Measurements from ENCODE around the gene MYLK.

Gene MYLK

DNA sequence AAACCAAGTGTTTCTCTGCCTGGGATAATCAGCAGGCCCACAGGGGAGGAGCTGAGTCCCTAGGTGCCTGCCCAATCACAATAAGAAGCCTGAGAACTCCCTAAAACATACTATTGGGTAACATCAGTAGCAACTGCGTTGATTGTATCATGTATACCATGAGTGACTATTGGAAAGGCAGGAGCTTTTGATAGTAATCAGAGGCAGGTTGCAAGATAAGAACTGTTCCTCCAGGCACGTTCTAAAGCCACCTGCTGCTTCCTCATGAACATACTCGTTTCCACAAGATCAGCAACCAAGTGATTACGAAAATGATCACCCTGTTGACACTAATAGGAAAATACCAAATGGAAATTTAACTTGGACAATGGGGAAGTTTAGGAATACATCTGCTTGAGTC, 6.7 kb downstream of the MYLK start:
- Histone ChIP-seq H3K27ac (ENCODE audit: low read depth, low read length, severe bottlenecking) (no peak overlapping the region), H3K4me1 (ENCODE audit: control insufficient read depth, insufficient read depth, low read length, poor library complexity, severe bottlenecking) (peaks cover 1% of the 10 kb centered on the region), H3K9me3 (ENCODE audit: control insufficient read depth, low read length) (no peaks in the 10 kb centered on the region), H3K4me3 (ENCODE audit: extremely low read depth, insufficient read depth, low read length, poor library complexity, severe bottlenecking) (no peak overlapping the region), H3K36me3 (ENCODE audit: control insufficient read depth, insufficient read depth, low read length) (peaks cover 6% of the 10 kb centered on the region)
- WGBS, 2 experiments (ENCODE audit: insufficient coverage in 2 of 2) = 100% methylated on average over 4 of the region's 4 CpGs; no CpG with 5 or more reads in 1 of the 2 experiments

DNA sequence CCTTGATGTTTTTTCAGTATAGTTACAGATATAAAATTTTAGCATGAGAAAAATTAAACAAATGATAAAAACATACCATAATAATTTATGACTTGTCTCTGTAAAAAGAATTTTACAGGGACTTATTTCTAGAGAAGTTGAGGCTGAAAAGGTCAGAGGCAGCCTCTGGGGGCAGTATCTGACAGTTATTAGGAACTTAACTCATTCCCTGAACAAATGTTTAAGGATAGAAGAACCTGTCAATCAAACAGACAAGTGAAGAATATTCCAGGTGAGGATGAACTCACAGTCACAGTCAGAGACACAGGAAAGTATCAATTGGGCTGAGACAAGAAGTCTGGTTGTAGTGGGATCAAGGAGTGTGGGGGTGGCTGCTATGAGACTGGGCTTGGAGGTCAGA, 7.3 kb downstream of the MYLK start:
- Histone ChIP-seq H3K4me1 (ENCODE audit: control insufficient read depth, insufficient read depth, low read length, poor library complexity, severe bottlenecking) (no peaks in the 10 kb centered on the region), H3K36me3 (ENCODE audit: control insufficient read depth, insufficient read depth, low read length) (peaks cover 6% of the 10 kb centered on the region), H3K4me3 (ENCODE audit: extremely low read depth, insufficient read depth, low read length, poor library complexity, severe bottlenecking) (no peak overlapping the region), H3K9me3 (ENCODE audit: control insufficient read depth, low read length) (no peaks in the 10 kb centered on the region), H3K27ac (ENCODE audit: low read depth, low read length, severe bottlenecking) (no peak overlapping the region)

DNA sequence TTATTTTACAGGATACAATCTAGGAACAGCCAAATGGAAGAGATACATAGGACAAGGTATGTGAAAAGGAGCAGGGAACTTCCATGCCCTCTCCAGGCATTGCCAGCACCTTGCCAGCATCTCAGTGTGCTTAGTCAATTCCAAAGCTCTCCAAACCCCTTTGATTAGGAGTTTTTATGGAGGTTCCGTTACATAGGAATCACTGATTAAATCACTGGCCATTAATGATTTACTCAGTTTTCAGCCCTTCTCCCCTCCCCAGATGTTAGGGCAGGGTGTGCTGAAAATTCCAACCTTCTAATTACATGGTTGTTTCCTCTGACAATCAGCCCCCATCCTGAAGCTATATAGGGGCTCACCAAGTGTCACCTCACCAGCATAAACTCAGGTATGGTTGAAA, 11.5 kb downstream of the MYLK start:
- Histone ChIP-seq H3K4me3 (ENCODE audit: extremely low read depth, insufficient read depth, low read length, poor library complexity, severe bottlenecking) (no peak overlapping the region), H3K9me3 (ENCODE audit: control insufficient read depth, low read length) (no peaks in the 10 kb centered on the region)
- WGBS, 2 experiments (ENCODE audit: insufficient coverage in 2 of 2) = no CpG with 5 or more reads among the region's 1 CpG

DNA sequence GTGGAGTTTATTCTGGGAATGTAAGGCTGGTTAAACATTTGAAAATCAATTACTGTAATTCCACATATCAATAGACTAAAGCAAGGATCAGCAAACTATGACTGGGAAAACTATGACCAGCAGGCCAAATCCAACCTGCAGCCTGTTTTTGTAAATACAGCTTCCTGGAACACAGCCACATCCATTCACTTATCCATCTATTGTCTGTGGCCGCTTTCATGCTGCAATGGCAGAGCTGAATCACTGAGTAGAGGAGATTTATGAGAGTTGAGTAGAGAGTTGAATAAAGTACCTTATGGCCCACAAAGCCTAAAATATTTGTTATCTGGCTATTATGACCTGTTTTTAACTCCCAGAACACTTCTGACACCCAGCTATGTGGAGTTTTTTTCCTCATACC, 12.2 kb downstream of the MYLK start:
- no peak overlapping the region for H3K27ac ChIP-seq (ENCODE audit: low read depth, low read length, severe bottlenecking)
- H3K9me3 ChIP-seq (ENCODE audit: control insufficient read depth, low read length) = no peaks in the 10 kb centered on the region
- WGBS, 2 experiments (ENCODE audit: insufficient coverage in 2 of 2) = 100% methylated on average over 1 of the region's 1 CpG; no CpG with 5 or more reads in 1 of the 2 experiments
- H3K4me3 ChIP-seq (ENCODE audit: extremely low read depth, insufficient read depth, low read length, poor library complexity, severe bottlenecking) = no peak overlapping the region
- H3K4me1 ChIP-seq (ENCODE audit: control insufficient read depth, insufficient read depth, low read length, poor library complexity, severe bottlenecking) = peaks cover 4% of the 10 kb centered on the region
- H3K36me3 ChIP-seq (ENCODE audit: control insufficient read depth, insufficient read depth, low read length) = peaks cover 6% of the 10 kb centered on the region

More for the DNA sequence above, 11.5 kb downstream of the MYLK start:
- Histone ChIP-seq H3K27ac (ENCODE audit: low read depth, low read length, severe bottlenecking) (no peak overlapping the region), H3K36me3 (ENCODE audit: control insufficient read depth, insufficient read depth, low read length) (peaks cover 6% of the 10 kb centered on the region), H3K4me1 (ENCODE audit: control insufficient read depth, insufficient read depth, low read length, poor library complexity, severe bottlenecking) (peaks cover 4% of the 10 kb centered on the region)

DNA sequence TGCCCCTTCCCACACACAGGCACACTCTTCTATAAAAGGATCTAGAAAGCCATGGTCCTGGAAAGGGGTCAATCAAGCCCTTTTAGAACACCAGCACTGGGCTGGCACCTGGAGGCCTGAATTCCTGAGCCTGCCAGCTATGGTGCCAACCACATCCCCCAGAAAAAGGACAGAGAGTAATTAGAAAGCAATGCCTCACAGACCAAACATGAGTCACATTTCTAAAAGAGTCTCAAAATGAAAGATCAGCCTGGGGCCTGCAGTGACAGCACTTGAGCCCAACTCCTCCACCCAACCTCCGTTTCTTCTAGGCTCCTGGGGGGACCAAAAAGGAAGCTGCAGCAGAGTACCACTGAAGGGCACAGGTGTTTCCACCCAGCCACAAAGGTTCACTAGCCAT, 14.1 kb downstream of the MYLK start:
- no peak overlapping the region for H3K4me3 ChIP-seq (ENCODE audit: extremely low read depth, insufficient read depth, low read length, poor library complexity, severe bottlenecking)
- H3K9me3 ChIP-seq (ENCODE audit: control insufficient read depth, low read length) = no peaks in the 10 kb centered on the region
- 100% methylated on average over 1 of the region's 1 CpG; no CpG with 5 or more reads in 1 of the 2 experiments for WGBS, 2 experiments (ENCODE audit: insufficient coverage in 2 of 2)
- peaks cover 6% of the 10 kb centered on the region for H3K36me3 ChIP-seq (ENCODE audit: control insufficient read depth, insufficient read depth, low read length)
- H3K4me1 ChIP-seq (ENCODE audit: control insufficient read depth, insufficient read depth, low read length, poor library complexity, severe bottlenecking) = peaks cover 4% of the 10 kb centered on the region
- H3K27ac ChIP-seq (ENCODE audit: low read depth, low read length, severe bottlenecking) = no peak overlapping the region

DNA sequence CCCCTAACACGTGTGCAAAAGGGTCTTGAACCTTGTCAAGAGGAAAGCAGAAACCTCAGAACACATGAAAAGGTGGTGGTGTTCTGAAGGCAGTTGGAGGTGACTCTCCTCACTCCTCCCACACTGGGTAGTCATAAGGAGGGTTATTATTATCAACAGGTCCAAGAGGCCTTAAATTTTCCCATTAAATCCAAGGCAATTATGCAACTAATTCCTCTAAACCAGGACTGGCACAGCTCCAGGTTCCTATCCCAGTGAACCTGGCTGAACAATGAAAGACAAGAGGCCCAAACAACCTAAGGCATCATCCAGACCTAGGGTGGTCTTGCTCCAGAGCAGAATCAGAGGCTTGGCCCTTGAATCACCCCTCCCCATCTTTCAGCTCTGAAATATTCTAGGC, 15.0 kb downstream of the MYLK start:
- Histone ChIP-seq H3K9me3 (ENCODE audit: control insufficient read depth, low read length) (no peaks in the 10 kb centered on the region), H3K36me3 (ENCODE audit: control insufficient read depth, insufficient read depth, low read length) (peaks cover 4% of the 10 kb centered on the region), H3K27ac (ENCODE audit: low read depth, low read length, severe bottlenecking) (no peak overlapping the region), H3K4me1 (ENCODE audit: control insufficient read depth, insufficient read depth, low read length, poor library complexity, severe bottlenecking) (peaks cover 4% of the 10 kb centered on the region), H3K4me3 (ENCODE audit: extremely low read depth, insufficient read depth, low read length, poor library complexity, severe bottlenecking) (no peak overlapping the region)
- 100% methylated on average over 1 of the region's 1 CpG; no CpG with 5 or more reads in 1 of the 2 experiments for WGBS, 2 experiments (ENCODE audit: insufficient coverage in 2 of 2)

DNA sequence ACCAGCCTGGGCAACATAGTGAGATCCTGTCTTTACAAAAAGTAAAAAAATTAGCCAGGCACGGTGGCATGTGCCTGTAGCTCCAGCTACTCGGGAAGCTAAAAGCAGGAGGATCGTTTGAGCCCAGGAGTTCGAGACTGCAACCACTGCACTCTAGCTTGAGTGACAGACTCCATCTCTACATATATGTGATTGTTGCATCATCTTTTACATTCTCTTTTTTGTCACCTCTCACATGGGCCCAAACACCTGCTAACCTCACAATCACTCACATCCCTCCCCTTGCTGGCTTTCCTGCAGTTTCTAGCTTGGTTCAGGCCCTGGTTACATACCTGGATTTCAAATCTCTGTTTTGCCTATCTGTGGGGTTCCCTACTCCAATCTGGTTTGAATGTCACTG, 19.4 kb downstream of the MYLK start:
- 96 to 100% methylated on average over 4 of the region's 4 CpGs for WGBS, 2 experiments (ENCODE audit: insufficient coverage in 2 of 2)
- H3K36me3 ChIP-seq (ENCODE audit: control insufficient read depth, insufficient read depth, low read length) = peaks cover 4% of the 10 kb centered on the region
- no peaks in the 10 kb centered on the region for H3K9me3 ChIP-seq (ENCODE audit: control insufficient read depth, low read length)
- no peak overlapping the region for H3K4me3 ChIP-seq (ENCODE audit: extremely low read depth, insufficient read depth, low read length, poor library complexity, severe bottlenecking)
- H3K27ac ChIP-seq (ENCODE audit: low read depth, low read length, severe bottlenecking) = no peak overlapping the region
- H3K4me1 ChIP-seq (ENCODE audit: control insufficient read depth, insufficient read depth, low read length, poor library complexity, severe bottlenecking) = no peaks in the 10 kb centered on the region

DNA sequence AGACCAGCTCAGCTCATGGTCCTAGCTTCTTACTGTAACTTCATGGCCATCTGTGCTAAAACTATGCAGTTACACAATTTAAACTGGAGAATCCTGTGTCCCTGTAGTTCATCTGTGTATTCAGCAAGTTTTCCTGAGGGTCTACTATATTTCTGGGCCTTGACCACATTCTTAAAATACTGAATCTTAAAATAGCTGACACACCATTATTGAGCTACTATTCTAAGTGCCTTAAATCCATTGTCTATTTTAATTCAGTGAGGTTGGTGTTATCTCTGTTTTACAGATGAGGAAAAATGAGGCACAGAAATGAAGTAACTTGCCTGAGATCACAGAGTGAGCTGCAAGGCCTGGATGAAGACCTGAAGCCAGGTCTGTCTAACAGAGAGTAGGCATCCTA, 22.0 kb downstream of the MYLK start:
- Histone ChIP-seq H3K4me3 (ENCODE audit: extremely low read depth, insufficient read depth, low read length, poor library complexity, severe bottlenecking) (no peak overlapping the region), H3K9me3 (ENCODE audit: control insufficient read depth, low read length) (no peaks in the 10 kb centered on the region), H3K4me1 (ENCODE audit: control insufficient read depth, insufficient read depth, low read length, poor library complexity, severe bottlenecking) (no peaks in the 10 kb centered on the region), H3K27ac (ENCODE audit: low read depth, low read length, severe bottlenecking) (no peak overlapping the region), H3K36me3 (ENCODE audit: control insufficient read depth, insufficient read depth, low read length) (peaks cover 9% of the 10 kb centered on the region)

DNA sequence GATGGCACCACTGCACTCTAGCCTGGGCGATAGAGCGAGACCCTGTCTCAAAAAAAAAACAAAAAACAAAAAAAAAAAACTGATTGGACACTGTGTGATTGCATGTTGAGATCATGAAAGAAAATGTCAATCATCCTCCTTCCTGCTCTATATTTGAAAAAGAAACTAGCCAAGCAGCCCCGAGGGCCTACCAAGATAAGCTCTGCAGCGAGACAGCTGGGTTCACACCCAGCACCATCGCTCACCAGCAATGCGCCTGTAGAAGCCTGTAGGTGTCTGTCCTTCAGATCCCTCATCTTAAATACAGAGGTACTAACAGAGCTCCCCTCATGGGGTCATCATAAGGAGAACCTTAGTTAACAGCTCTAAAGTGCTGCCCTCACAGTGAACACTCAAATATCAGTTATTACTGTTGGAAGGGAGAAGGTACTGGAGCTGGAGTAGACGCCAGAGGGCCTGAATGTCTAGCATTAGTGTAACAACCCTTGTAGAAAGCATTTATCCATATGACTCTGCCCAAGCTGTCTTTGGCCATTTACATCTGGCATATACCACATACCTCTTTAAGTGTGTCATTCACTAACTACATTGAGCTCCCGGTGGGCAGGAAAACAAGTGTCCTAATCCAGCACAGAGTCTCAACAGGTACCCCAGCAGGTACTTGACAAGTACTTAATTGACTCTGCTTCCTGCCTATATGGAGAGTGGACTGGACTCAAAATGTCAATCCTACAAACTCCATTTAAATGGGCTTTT, 22.9 kb downstream of the MYLK start:
- H3K4me1 ChIP-seq (ENCODE audit: control insufficient read depth, insufficient read depth, low read length, poor library complexity, severe bottlenecking) = no peaks in the 10 kb centered on the region
- H3K9me3 ChIP-seq (ENCODE audit: control insufficient read depth, low read length) = no peaks in the 10 kb centered on the region
- H3K4me3 ChIP-seq (ENCODE audit: extremely low read depth, insufficient read depth, low read length, poor library complexity, severe bottlenecking) = no peak overlapping the region
- no peak overlapping the region for H3K27ac ChIP-seq (ENCODE audit: low read depth, low read length, severe bottlenecking)
- 84 to 93% methylated on average over 4 to 5 of the region's 8 CpGs for WGBS, 2 experiments (ENCODE audit: insufficient coverage in 2 of 2)
- peaks cover 9% of the 10 kb centered on the region for H3K36me3 ChIP-seq (ENCODE audit: control insufficient read depth, insufficient read depth, low read length)

DNA sequence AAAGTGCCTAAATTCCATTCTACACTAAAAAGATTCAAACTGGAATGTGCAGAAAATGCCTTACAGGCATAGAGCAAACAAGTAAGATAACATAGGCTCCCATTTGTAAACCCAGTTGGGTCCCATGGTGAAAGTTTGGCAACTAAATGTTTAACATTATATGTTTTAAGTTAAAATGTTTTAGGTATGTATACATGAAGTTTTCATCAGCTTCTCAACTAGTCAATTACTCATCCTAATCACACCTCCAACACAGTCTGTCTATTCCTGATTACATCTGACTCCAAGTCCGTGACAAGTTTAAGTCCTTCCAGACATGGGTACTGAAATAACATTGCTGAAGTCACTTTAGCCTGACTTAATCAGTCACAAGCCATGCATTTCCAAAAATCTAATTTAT, 25.0 kb downstream of the MYLK start:
- H3K9me3 ChIP-seq (ENCODE audit: control insufficient read depth, low read length) = no peaks in the 10 kb centered on the region
- WGBS, 2 experiments (ENCODE audit: insufficient coverage in 2 of 2) = 91 to 100% methylated on average over 1 of the region's 1 CpG
- H3K4me3 ChIP-seq (ENCODE audit: extremely low read depth, insufficient read depth, low read length, poor library complexity, severe bottlenecking) = no peak overlapping the region

DNA sequence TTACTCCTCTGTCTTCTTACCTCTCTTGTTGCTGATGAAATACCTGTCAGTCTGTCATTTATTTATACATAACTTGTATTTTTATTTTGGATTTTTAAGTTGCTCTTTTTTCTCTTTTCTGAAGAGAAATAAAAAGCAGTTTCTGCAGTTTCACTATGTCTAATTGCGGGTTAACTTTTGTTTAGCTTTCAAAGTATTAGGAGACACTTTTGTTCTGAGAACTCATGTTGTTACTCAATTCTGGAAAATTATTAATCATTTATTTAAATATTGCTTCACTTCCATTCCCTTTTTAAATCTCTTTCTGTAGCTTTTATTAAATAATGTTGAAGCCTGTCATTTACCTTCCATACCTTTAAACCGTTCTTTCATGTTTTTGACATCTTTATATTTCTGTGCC, 29.2 kb downstream of the MYLK start:
- 100% methylated on average over 1 of the region's 2 CpGs for WGBS, 2 experiments (ENCODE audit: insufficient coverage in 2 of 2)
- no peak overlapping the region for H3K27ac ChIP-seq (ENCODE audit: low read depth, low read length, severe bottlenecking)
- H3K4me3 ChIP-seq (ENCODE audit: extremely low read depth, insufficient read depth, low read length, poor library complexity, severe bottlenecking) = no peak overlapping the region
- H3K36me3 ChIP-seq (ENCODE audit: control insufficient read depth, insufficient read depth, low read length) = peaks cover 5% of the 10 kb centered on the region
- H3K9me3 ChIP-seq (ENCODE audit: control insufficient read depth, low read length) = no peaks in the 10 kb centered on the region
- H3K4me1 ChIP-seq (ENCODE audit: control insufficient read depth, insufficient read depth, low read length, poor library complexity, severe bottlenecking) = no peaks in the 10 kb centered on the region

More for the DNA sequence above, 25.0 kb downstream of the MYLK start:
- no peak overlapping the region for H3K27ac ChIP-seq (ENCODE audit: low read depth, low read length, severe bottlenecking)
- no peaks in the 10 kb centered on the region for H3K4me1 ChIP-seq (ENCODE audit: control insufficient read depth, insufficient read depth, low read length, poor library complexity, severe bottlenecking)
- H3K36me3 ChIP-seq (ENCODE audit: control insufficient read depth, insufficient read depth, low read length) = peaks cover 5% of the 10 kb centered on the region
